GM06990 (cell line): ENCODE results near the gene CSNK1G2.

Source experiments
- DNase-seq: peaks from one replicate; pipeline ENCODE4 v3.0.0-alpha.2; 2011; ENCODE audit not compliant: insufficient read length; ENCODE audit errors: extremely low read depth
- H3K27me3 ChIP-seq: replicated peaks from 2 replicates; pipeline ENCODE4 v1.6.0; 2011; ENCODE audit warnings: low read length; ENCODE audit not compliant: control insufficient read depth, insufficient read depth
- H3K36me3 ChIP-seq: 2 replicates; pipeline ENCODE4 v1.5.1; 2011; ENCODE audit warnings: low read length; ENCODE audit not compliant: control insufficient read depth, insufficient read depth
- H3K4me3 ChIP-seq: replicated peaks from 2 replicates; pipeline ENCODE4 v1.5.1; 2011; ENCODE audit warnings: low read depth, mild to moderate bottlenecking, control low read depth, low read length
- CTCF ChIP-seq: IDR thresholded peaks from 2 replicates; pipeline ENCODE4 v1.5.1; 2011; ENCODE audit warnings: low read length, control low read depth, mild to moderate bottlenecking, inconsistent platforms; ENCODE audit not compliant: insufficient read depth, poor library complexity, severe bottlenecking

The CSNK1G2 gene

GRCh38 chr19:2012941-2013682, 72.1 kb downstream of the CSNK1G2 start:
- H3K4me3 ChIP-seq, result no peak overlapping the region
- DNase-seq, result no peak
- no peak for TF ChIP-seq CTCF
- no peaks in the 10 kb centered on the region; the same call in 1 of the 2 replicates for H3K36me3 ChIP-seq
- no peaks in the 10 kb centered on the region for H3K27me3 ChIP-seq

GRCh38 chr19:2013683-2013961, 72.7 kb downstream of the CSNK1G2 start:
- H3K4me3 ChIP-seq, result no peak overlapping the region
- H3K27me3 ChIP-seq, result no peaks in the 10 kb centered on the region
- no peak for DNase-seq
- TF ChIP-seq CTCF, result no peak
- no peaks in the 10 kb centered on the region; the same call in 1 of the 2 replicates for H3K36me3 ChIP-seq

- H3K4me3 ChIP-seq, result peak overlapping the region; percentile 77
- no peak for TF ChIP-seq CTCF
Observed at GRCh38 chr19:2014131-2014571, 73.2 kb downstream of the CSNK1G2 start.

GRCh38 chr19:2014731-2015607, 74.0 kb downstream of the CSNK1G2 start:
- Histone ChIP-seq H3K36me3 (no peaks in the 10 kb centered on the region; the same call in 1 of the 2 replicates), H3K4me3 (peak overlapping the region; percentile 77), H3K27me3 (no peaks in the 10 kb centered on the region)
- DNase-seq, result no peak
- TF ChIP-seq CTCF, result no peak

More at GRCh38 chr19:2014131-2014571, 73.2 kb downstream of the CSNK1G2 start:
- DNase-seq, result no peak
- no peaks in the 10 kb centered on the region; the same call in 1 of the 2 replicates for H3K36me3 ChIP-seq
- H3K27me3 ChIP-seq, result no peaks in the 10 kb centered on the region

GRCh38 chr19:2015608-2015950, 74.6 kb downstream of the CSNK1G2 start, which contains the start of gene BTBD2:
BTBD2 (minus strand) TSS chr19:2015714; CDS start chr19:2015703, 11 bp downstream.
- Histone ChIP-seq H3K27me3 (no peaks in the 10 kb centered on the region), H3K4me3 (peak within 1 kb of the TSS; percentile 77), H3K36me3 (no peaks in the 10 kb centered on the region; the same call in 1 of the 2 replicates)
- TF ChIP-seq CTCF, result no peak
- DNase-seq, result no peak
